ENCODE data around the gene PARG.
"Not testable (repeated sequence)": the region's sequence is repeated elsewhere in the genome, so short reads cannot be mapped to it uniquely, and the experiment has no call there.

DNA sequence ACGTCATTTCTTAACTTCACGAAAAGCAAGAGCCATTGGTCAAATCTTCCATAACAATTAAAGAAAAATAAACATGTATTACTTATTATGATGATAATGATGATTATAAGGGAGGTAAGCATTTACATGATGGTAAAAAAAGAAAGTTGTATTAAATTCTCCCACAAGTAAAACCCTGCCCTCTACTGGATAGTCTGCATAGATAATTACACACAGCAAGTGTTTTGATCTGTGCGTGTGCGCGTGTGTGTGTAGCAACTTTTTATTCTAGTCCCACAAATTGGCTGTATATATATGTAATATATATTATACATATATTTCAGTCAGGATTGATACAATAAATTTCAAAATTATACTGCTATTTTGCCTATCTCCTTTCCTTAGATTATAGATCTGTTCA lies 51.8 kb downstream of the PARG start:
- TF ChIP-seq POLR2AphosphoS5 (IDR thresholded peaks at IDR 0.05; ENCODE audit: insufficient read depth in 1 of 2, low read depth in 1 of 2); POLR2A (IDR thresholded peaks at IDR 0.05): not testable (repeated sequence)
- TF ChIP-seq, protein P1, sequence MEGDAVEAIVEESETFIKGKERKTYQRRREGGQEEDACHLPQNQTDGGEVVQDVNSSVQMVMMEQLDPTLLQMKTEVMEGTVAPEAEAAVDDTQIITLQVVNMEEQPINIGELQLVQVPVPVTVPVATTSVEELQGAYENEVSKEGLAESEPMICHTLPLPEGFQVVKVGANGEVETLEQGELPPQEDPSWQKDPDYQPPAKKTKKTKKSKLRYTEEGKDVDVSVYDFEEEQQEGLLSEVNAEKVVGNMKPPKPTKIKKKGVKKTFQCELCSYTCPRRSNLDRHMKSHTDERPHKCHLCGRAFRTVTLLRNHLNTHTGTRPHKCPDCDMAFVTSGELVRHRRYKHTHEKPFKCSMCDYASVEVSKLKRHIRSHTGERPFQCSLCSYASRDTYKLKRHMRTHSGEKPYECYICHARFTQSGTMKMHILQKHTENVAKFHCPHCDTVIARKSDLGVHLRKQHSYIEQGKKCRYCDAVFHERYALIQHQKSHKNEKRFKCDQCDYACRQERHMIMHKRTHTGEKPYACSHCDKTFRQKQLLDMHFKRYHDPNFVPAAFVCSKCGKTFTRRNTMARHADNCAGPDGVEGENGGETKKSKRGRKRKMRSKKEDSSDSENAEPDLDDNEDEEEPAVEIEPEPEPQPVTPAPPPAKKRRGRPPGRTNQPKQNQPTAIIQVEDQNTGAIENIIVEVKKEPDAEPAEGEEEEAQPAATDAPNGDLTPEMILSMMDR (IDR thresholded peaks at IDR 0.05) = not testable (repeated sequence)
